Retinal pigment epithelial cell (primary cell): Measurements from ENCODE around the gene POLG2.

Experiments used
- DNase-seq: peaks from one replicate; pipeline ENCODE4 v3.0.0-alpha.2; 2010; ENCODE audit warnings: low read depth
- H3K4me3 ChIP-seq: 2 replicates; pipeline ENCODE4 v1.5.1; 2011; ENCODE audit warnings: mild to moderate bottlenecking, low read length, control low read depth, moderate library complexity
- CTCF ChIP-seq: conservative IDR thresholded peaks from 2 replicates; pipeline ENCODE4 v1.5.1; 2011; ENCODE audit warnings: low read depth, low read length, control low read depth, inconsistent platforms

POLG2 gene

GRCh38 chr17:64496786-64497564, at the start of gene POLG2:
Gene POLG2 (minus strand): TSS chr17:64497054. CDS start chr17:64496968, 86 bp downstream.
- peak; percentile 68 for TF ChIP-seq CTCF
- DNase-seq, result peak; percentile 77

GRCh38 chr17:64544742-64545141, 47.9 kb upstream of the POLG2 start:
- no peak overlapping the region for H3K4me3 ChIP-seq
- no peak for TF ChIP-seq CTCF
- no peak for DNase-seq

More at GRCh38 chr17:64496786-64497564, at the start of gene POLG2:
- H3K4me3 ChIP-seq, result peak within 1 kb of the TSS; percentile 76

- no peak for DNase-seq
- TF ChIP-seq CTCF, result no peak
- no peak overlapping the region for H3K4me3 ChIP-seq
These were observed 43.4 kb upstream of the POLG2 start for GRCh38 chr17:64540118-64540776.

- no peak for TF ChIP-seq CTCF
- no peak for DNase-seq
- H3K4me3 ChIP-seq, result no peak overlapping the region
These were observed 41.8 kb upstream of the POLG2 start for GRCh38 chr17:64538508-64539130.

- H3K4me3 ChIP-seq, result no peak overlapping the region
- no peak for DNase-seq
- TF ChIP-seq CTCF, result no peak
These were observed 40.6 kb upstream of the POLG2 start for GRCh38 chr17:64537488-64537887.

DNA sequence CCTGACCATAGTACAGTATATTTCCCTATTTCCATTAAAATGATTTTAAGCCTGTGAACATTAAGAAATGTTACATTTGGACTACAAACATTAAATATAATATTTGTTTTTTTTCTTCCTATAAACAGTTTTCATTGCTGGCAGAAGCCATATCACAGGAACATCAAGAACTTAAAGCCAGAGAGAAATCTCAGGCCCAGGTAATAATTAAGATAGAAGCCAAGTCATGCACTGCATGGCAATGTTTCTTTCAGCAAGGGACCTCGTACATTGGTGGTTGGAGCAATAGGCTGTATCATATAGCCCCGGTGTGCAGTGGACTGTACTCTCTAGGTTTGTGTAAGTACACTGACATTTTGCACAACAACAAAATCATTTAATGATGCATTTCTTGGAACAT, 40.1 kb upstream of the POLG2 start:
- DNase-seq, result no peak
- no peak overlapping the region for H3K4me3 ChIP-seq
- TF ChIP-seq CTCF, result no peak
